ENCODE results near the gene ANKRD18B.
"Not testable (repeated sequence)": the region's sequence is repeated elsewhere in the genome, so short reads cannot be mapped to it uniquely, and the experiment has no call there.

ANKRD18B gene

DNA sequence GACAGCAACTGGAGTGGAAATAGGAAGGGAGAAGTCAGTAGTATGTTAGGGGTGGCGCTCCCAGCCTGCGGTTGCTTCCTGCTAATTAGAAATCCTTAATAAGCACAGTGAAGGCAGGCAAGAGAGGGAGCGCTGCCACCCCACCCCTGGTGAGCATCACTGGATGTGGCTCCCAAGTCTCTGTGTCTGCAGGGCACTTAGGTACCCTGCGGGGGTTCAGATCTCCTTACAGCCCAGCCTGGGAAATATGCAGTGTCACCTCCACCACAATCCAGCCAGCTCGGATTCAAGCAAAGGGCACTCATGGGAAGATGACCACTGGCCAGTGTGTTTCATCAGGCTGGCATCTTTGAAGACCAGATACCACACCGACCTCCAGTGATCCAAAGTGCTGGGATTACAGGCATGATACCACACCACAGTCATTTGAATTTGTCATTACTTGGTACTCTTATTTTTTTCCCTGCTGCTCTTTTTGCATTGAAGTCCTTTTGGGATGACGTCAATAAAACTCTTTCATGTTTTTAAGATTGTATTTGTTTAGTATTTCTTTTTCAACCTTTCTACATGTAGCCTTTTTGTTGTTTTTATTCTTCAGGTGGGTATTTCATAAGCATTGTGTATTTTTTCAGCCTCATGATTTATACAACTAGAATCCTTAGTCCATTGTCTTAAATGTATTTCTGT is 90.1 kb downstream of the ANKRD18B start:
- no peak for DNase-seq

DNA sequence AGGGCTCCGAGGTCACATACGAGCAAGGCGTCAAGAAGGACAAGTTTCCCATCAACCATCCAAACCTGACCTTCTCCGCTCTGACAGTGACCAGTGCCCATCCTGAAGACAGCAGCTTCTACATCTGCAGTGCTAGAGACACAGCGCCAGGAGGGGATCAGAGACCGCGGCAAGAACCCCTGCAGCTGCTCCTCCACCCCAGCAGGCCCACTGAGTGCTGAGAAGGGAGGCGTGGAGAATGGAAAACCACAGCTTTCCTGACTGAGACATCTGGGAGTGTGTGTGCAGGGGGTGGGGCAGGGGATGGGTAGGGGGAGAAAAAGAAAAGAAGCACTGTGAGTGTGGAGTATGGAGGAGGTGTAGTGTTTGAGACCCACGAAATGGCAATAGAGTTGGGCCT is 94.3 kb downstream of the ANKRD18B start:
- DNase-seq, result not testable (repeated sequence)

DNA sequence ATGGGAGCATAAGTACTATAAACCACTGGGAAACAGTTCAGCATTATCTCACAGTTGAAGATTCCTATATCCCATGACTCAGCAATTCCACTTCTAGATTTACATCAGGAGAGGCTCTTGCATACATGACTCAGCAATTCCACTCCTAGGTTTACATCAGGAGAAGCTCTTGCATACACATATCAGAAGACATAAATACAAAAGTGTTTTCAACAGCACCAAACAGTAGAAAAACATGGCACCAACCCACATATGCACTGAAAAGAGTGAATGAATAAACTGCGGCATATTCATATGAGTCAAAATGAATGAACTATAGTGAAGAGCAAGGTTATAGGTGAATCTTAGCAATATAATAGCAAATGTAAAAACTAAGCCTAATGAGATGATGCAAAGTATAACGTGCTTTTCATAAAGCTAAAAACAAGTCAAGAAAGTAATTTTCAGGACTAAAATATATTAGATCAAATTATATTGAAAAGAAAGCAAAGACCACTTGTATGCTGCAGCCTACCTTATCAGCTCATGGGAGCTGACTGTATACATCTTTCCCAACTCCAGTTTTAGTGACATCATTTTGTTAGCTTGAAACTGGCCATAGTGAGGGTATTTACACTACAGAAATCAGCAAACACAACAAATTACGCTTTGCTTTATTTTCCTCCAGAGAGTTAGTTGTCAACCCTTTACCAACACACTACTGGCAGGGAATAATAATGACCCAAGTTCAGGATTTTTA is 95.8 kb downstream of the ANKRD18B start:
- no peak for DNase-seq

DNA sequence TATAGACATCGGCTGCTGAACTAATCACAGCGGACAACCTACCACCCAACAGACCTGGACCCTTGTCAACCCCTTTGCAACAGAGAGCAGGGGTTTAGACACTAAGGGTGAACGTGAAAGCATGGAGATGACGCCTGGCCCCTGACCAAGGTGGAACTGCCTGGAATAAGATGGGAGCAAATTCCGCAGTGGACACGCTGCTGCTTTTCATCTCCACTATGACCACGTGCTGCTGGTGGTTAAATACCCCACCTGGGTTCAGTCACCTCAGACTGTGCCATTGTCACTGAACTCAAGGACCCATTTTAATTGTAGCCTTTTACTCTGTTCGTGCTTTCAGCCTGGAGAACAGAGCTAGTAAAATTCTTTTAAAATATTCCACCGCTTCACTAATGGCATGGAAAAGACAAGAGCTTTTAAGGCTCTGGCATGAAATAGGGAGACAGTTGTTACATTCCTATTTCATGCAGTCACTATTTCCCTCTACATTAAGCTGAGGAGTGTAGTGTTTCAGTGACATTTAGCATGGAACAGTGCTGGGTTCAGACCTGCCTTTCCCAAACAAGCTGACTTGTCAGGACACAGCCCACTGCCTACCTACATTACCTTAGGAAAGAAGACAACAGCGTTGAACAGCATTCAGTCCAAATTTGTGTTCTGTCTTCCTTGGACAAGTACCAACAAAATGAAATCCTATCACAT is 96.8 kb downstream of the ANKRD18B start:
- no peak for DNase-seq
